GOT3 (cell line): ENCODE results near the gene CRIP1.

Experiments
- DNase-seq: peaks from one replicate; lab custom pipeline; 2025; ENCODE audit warnings: mixed read lengths; lab: John Stamatoyannopoulos, UW

The CRIP1 gene

DNA sequence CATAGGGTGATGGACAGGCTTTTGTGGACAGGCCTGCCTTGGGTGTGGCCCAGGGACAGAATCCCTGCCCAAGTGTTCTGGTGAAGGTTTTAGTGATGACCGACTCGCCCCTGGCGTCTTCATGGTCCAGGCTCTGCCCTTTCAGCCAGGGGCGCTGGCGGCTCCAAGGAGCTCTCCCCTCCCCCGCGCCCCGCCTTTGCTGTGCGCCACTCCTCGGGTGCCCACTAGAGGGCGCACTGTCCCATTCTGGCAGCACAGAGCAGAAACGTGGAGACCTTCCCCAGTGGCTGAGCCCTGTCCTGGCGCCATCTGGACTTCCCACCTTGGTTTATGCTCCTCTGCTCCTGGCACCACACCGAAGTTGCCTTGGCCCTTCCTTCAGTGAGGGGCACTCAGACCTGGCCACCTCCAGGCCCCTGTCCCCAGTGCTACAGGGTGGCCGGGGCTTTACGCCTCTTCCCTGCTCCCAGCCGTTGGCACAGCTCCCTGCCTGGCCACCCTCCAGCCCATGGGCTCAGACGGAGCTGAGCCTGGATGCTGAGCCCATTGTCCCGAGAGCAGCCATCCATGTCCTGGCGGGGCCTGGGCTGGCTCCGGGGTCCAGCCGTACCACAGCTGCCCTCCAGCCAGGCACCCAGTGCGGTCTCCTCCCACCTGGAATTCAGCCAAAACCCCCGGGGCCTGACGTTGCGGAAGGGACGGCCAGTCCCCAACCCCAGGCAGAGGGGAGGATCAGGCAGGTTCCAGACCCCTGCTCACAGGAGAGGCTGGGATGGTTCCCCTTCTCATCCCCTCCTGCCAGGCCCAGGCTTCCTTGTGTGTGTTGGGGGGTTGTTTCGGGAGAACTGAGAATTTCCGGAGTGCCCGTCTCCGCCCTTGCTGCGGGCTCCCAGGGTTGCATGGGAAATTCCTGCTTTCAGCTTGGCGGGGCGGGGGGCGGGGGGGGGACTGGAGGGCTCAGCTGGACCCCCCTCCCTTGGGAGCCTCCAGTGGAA lies 5.6 kb upstream of the CRIP1 start:
- DNase-seq, result peak; percentile 59

- DNase-seq, result peak; percentile 47
These were observed 4.7 kb upstream of the CRIP1 start for GRCh38 chr14:105481886-105482457.

DNA sequence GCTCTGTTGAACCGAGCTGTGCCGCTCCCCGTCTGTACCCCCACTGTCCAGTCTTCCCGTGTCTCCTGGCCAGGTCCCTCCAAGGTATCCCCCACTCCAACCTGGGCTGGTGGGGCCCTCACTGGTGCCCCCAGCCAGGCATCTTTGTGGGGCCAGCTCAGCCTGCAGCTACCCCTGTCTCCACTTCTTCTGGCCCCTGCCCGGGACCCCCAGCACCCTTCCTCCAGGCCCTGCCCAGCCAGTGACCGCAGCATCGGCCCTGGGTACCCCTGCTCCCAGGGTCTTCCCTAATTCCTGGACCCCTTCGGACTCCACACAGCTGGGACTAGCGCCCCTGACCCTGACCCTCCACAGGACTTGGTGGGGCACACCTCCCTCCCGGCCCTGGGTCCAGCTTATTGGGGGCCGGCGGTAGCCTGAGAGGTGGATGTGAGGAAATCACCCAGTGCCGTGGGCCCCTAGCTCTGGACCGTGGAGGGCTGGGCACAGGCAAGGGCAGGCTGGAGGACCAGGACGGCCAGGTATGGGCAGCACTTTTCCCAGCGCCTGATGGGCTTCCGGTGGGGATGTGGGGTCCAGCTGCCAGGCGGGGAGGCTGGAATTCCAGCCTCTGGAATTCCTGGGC lies 4.1 kb upstream of the CRIP1 start:
- DNase-seq, result no peak

DNA sequence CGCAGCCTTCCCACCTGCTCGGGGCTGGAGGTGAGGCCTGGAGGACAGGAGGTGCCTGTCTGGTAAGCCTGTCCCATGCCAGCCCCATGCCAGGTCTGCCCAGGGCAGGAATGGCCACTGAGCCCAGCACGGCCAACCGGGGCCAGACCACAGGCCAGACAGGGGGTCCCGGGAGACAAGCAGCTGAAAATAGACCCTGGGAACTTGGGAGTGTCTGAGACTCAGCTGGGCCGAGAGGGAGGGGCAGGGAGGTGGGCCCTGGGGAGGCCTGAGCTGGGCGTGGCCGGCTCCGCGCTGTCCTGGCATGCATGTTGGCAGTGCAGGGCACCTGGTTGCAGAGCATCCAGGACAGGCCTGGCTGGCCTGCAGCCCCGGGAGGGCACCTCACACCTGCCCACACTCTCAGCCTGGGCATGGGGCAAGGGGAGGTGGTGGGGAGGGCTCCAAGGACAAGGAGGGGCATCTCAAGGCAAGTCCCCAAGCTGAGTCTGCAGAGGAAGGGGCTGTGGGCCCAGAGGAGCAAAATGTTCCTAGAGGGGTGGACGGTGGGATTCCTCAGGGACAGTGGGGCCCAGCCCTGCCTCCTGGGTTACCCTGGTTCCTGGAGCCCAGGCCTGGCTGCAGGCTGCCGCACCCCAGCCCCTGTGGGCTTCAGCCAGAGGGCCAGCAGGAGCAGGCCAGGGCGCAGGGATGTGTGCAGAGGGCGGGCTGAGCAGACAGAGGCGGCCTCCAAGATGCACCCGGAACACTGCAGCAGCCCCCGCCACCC lies 3.2 kb upstream of the CRIP1 start:
- DNase-seq, result no peak

GRCh38 chr14:105484069-105484996 lies 2.4 kb upstream of the CRIP1 start:
- no peak for DNase-seq

DNA sequence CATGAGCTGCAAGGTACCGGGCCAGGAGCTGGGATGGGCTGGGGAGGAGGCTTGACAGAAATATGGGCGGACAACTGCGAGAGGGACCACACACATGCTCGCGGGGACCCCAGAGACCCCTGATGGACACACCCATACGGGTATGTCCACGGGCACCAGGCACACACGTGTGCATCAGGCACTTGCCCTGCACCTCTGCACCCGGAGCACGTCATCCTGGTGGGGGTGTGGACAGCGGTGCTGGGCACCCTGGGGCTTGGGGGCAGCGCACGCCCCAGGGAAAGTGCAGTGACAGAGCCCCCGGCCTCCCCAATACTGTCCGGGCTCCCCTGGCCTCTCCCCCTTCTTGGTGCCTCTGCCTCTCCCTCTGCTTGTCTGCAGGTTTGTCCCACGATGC lies 1.7 kb upstream of the CRIP1 start:
- no peak for DNase-seq

DNA sequence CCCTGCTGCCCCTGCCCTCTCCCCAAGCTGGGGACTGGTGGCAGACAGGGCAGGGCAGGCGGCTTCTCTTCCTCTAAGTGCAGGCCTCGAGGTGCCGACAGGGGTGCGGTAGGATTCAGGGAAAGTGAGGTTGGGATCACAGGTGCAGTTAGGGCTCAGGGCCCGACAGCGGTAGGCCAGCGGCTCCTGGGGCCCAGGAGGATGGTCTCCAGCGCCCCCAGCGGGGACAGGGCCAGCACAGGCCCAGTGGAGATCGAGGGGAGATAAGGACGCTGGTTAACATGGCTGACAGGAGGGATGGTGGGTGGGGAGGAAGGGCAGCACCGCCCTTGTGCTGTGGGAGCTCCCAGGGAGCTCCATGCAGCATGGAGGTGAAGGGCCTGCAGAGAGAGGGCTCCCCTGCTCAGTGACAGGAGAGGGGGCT lies 935 bp upstream of the CRIP1 start:
- DNase-seq, result no peak

- no peak for DNase-seq
These were observed 325 bp downstream of the CRIP1 start for GRCh38 chr14:105486974-105487448.

GRCh38 chr14:105487449-105487985 lies 831 bp downstream of the CRIP1 start:
- DNase-seq, result no peak

GRCh38 chr14:105487986-105488777 lies 1.5 kb downstream of the CRIP1 start:
- no peak for DNase-seq

DNA sequence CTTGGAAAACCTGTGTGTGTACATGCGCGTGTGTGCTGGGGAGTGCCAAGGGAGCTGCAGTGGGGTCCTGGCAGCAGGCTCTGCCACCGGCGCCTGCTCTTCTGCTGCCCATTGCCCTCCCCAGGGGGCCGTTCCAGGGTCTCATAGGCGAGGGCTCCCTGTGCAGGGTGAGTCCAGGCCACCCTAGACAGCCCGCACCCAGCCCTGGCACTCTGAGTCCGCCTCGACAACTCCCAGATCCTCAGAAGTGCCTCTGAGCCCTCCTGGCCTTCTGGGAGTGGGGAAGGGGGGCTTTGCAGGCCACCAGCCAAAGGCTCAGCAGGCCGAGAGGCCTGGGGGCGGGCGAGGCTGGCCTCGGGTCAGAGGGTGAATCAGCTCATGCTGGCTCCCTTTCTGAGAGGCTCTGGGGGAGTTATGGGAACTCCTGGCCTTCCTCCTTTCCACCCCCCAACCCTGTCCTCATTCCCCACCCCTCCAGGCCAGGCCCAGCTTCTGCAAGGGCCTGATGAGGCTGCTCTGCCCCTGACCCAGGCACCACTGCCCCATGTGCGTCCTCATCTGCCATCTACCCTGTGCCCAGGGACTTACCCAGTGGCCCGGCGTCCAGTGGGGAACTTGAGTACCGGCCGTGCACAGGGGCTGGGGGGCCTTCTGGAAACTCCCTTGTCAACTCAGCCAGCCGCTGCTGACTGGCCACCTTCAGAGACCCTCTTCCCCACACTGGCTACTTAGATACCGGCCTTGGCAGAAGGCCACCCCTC lies 2.3 kb downstream of the CRIP1 start:
- no peak for DNase-seq

DNA sequence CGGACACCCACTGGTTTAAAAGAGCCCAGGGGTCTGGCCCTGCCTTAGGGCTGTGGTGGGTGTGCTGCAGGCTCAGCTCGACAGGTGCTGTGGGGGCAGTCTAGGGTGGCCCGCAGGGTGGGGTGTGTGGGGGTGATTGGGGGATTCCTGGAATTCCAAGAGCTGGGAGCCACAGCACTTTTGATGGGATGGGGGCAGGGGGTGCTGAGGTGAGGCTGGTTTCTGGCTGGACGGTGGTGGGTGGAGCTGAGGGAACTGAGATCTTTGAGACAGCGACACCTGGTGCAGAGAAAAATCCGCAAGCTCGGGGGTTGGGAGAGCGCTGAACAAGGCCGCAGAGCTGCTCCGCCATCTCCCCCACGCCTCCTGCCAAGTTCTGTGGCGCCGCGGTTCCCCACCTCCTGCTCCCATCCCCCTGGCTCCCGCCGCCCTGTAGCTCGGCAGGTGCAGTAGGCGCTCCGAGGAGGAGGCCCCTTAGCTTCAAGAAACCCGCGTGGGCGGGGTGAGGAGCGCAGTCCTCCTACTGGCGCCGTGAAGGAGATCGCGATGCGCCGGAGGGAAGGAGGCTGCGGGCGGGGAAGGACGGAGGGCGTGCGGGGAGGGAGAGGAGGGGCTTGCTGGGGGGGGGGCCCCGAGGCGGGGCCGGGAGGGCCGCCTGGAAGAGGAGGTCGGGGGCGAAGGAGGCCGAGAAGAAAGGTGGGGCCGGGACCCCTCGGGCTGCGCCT lies 3.0 kb downstream of the CRIP1 start:
- DNase-seq, result no peak

- no peak for DNase-seq
These were observed 3.5 kb downstream of the CRIP1 start for GRCh38 chr14:105490267-105490571.

DNA sequence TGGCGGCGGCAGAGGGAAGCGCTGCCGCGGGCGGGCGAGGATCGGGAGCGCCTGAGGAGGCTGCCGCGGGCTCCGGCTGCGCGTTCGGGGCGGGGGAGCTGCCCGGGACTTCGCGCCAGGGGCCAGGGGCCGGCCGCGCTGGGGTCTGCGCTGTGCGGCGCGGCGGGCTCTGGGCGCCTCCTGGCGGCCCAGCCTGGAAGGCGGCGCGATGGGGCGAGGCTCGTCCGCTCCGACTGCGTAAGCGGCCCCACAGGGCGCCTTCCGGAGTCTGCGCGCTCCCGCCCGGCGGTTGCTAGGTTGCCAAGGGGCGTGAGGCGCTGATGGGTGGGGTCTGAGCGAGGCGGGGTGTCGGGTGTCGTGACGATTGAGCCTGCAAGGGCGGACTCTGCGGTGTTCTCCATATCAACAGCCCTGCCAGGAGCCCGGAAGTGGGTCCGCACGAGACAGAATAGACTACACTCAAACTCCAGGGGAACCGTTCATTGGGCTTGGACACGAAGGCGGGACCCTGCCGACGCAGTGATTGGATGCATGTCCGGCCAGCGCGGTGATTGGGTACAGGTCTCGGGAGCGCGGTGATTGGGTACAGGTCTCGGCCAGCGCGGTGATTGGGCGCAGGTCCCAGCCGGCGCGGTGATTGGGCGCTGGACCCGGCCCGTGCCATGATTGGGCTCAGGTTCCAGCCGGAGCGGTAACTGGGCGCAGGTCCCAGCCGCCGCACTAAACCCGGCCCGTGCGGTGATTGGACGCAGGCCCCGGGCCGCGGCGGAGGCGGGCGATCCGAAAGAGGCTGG lies 4.1 kb downstream of the CRIP1 start, which contains the start of gene TEDC1:
TEDC1 (plus strand) TSS at position 675 of the 794 bp plus-strand sequence. CDS start 130 bp downstream, outside the sequence.
- peak; percentile 93 for DNase-seq

- peak; percentile 4 for DNase-seq
These were observed 4.8 kb downstream of the CRIP1 start for GRCh38 chr14:105491366-105491973.

DNA sequence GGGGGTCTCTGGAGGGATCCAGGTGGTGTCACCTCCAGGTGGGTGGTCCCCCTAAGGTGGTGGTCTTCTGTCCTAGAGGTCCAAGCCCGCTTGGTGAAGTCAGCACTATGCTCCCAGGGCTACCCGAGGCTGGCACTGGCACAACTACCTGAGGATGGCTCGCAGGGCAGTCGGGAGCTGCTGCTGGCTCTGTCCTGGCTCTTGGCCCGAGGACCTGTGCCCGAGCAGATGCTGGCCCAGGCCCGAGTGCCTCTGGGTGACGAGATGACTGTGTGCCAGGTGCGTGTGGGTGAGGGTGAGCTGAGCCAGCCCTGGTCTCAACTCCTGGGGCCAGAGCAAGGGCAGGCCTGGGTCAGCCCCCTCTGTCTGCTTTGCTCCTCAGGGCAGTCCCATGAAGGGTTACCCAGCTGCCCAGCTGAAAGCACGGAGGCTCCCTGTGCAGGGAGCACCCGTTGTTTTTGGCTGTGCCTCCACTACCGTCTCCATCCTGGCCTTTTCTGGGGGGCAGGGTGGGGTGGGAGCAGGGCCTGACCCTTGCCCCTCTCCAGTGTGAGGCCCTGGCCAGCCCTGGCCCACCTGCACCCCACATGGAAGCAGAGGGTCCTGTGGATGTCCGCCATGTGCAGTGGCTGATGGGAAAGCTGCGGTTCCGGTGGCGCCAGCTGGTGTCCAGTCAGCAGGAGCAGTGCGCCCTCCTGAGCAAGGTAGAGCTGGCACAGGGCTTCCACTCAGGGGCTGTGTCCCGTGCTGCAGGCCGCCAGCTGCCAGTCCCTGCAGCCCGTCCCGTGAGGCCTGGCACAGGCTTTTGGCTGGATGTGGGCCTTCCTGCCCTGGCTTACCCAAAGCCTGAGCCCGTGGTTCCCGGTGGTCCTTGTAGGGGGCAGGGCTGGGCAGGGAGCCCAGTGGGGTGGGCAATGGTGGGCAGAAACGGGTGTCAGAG lies 5.6 kb downstream of the CRIP1 start:
- no peak for DNase-seq
